Right renal cortex interstitium (tissue), 3 donors: ENCODE results near the gene CNGA3. TPM values are rescaled to one million over a fixed set of nuclear protein-coding genes. Genes with fewer than 3 reads are reported as not detected.
"Not testable (repeated sequence)": the region's sequence is repeated elsewhere in the genome, so short reads cannot be mapped to it uniquely, and the experiment has no call there.

Experiments
- DNase-seq, 3 donors: peaks; one replicate each; pipeline ENCODE4 v3.0.0-alpha.2; 2013; ENCODE audit warnings: low read depth in 3 of 3, low spot score in 2 of 3
- polyA plus RNA-seq, 3 donors: library from polyadenylated mRNA; unstranded; fragments of 120-200 nt; gene quantifications; one replicate each; pipeline ENCODE4 v1.2.1, GENCODE V29; 2013; ENCODE audit not compliant: insufficient read length in 3 of 3

The CNGA3 gene
- polyA plus RNA-seq, 3 donors, result not detected

DNA sequence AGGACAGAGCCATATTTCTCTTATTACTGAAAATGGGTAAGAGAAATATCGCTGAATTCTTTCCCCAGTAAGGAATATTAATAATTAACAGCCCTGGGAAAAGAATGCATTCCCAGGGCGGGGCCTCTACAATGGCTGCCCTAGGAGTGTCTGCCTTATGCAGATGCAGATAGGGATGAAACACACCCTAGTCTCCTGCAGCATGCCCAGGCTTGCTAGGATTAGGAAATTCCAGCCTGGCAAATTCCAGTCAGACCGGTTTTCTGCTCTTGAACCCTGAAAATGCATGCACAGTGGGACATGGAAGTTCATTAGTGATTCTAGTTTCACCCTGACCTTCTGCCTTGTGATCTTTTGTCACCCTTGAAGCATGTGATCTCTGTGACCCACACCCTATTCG, 89.4 kb downstream of the CNGA3 start:
- DNase-seq, result not testable (repeated sequence)

DNA sequence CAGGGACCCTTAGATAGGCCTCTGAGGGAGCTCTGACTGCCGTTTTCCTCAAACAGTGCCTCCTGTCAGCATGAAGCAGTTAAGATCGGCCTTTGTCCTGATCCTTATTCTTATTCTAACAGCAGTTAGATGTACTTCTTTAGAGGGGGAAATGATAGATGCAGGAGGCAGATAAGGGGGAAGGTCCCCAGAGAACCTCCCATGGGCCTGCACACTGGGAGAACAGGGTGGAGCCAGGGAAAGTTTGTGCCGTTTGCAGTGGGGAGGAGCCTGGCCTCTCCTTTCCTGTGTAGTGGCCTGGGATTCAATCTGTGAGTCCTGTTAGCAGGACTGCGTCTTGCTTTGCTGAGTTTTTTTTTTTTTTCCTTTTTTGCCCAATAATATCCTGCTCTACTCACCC, 90.5 kb downstream of the CNGA3 start:
- no peak for DNase-seq

DNA sequence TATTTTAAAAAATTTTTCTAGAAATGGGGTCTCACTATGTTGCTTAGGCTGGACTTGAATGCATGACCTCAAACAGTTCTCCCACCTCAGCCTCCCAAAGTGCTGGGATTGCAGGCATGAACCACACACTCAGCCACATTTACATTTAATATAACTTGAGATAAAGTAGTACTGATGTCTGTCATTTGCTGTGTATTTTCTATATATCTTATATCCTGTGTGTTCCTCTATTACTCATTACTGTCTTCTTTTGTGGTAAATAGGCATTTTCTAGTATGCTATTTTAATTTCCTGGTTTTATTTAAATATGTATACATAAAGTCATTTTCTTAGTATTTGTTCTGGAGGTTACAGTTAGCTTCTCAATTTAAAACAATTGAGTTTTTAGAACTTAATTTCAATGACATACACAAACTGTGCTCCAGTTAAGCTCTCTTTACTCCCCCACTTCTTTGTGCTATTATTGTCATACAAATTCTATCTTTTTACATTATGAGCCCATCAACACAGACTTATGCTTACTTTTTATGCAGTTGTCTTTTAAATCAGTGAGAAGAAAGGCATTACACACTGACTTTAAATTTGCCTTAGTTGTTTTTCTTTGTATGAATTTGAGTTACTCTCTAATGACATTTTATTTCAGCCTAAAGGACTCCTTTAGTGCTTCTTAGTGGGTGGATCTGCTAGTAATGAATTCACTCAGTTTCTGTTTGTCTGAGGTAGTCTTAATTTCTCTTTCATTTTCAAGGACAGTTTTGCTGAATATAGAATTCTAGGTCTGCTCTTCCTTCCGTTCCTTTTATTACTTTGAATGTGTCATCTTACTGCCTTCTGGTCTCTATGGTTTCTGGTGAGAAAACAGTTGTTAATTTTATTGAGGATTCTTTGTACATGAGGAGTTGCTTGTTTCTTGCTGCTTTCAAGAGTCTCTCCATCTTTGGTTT, 92.2 kb downstream of the CNGA3 start:
- no peak for DNase-seq

DNA sequence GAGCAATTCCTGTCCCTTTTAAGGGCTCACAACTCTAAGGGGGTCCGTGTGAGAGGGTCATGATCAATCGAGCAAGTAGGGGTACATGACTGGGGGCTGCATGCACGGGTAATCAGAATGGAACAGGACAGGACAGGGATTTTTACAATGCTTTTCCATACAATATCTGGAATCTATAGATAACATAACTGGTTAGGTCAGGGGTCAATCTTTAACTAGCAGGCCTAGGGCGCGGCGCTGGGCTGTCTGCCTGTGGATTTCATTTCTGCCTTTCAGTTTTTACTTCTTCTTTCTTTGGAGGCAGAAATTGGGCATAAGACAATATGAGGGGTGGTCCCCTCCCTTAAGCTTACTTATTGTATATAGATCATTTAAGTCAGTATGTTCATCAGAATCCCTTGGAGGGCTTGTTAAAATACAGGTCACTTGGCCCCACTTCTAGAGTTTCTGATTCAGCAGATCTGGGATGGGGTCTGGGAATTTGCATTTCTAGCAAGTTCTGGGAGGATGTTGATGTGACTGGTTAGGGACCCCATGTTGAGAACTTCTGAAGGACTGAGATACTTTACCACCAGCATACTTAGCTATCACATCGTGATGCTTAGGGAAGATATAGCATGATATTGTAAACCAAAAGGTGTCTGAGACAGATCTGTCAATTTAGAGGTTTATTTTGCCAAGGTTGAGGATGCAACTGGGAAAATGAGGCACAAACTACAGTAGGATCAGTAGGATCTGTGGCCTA, 95.6 kb downstream of the CNGA3 start:
- no peak for DNase-seq

DNA sequence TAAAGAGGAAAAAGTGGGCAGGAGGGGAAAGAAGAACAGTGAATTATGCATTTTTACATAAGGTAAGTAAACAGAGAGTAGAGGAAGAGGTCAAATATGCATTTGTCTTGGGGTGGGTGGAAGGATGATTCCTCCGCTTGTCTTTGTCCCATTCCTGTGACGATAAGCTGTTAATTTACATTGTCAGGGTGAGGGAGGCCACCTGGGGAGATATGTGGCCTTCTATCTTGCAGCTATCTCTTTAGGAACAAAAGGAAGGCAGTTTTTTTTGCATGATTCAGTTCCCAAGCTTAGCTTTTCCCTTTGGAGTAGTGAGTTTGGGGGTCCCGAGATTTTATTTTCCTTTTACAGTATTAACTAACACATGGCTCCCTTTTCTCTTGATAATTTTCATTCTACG, 96.2 kb downstream of the CNGA3 start:
- no peak for DNase-seq

DNA sequence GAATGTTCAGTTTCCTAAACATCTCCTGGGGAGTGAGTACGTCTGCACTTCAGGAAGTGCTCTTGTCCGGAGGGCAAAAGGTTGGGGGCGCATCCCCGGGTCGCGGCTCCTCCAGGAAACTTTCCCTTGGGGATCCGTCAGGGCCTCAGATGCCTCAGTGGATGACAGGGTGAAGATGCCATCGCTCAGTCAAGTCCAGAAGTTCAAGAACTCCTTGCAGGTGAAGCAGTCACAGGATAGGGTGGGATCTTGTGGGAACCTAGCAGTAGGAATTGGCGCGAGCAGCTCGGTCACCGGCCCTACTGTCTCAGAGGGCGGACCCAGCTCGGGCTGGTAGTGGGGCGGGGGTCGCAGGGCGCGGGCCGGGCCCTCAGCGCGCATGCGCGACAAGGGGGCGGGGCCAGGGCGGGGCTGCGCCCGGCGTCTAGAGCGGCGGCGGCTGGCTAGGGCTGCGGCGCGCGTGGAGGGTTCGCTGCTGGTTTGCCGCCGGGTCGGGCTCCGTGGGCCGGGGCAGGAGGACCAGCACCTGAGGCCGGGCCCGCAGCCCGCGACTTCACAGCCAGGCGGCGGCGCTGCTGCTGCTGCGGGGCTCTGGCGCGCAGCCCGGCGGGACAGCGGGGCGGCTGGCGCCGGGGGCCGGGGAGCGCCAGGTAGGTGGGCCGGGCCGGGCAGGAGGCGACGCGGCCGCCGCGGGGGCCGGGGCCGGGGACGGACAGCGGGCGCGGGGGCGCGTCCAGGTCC, 98.3 kb downstream of the CNGA3 start, which contains the start of gene INPP4A:
Gene INPP4A (plus strand): TSS at position 423 of the 741 bp plus-strand sequence. CDS start 75,191 bp downstream, outside the sequence.
- peak in 1 of 3 donors; percentile 62 for DNase-seq

GRCh38 chr2:98445177-98445682, 99.0 kb downstream of the CNGA3 start:
- no peak for DNase-seq

DNA sequence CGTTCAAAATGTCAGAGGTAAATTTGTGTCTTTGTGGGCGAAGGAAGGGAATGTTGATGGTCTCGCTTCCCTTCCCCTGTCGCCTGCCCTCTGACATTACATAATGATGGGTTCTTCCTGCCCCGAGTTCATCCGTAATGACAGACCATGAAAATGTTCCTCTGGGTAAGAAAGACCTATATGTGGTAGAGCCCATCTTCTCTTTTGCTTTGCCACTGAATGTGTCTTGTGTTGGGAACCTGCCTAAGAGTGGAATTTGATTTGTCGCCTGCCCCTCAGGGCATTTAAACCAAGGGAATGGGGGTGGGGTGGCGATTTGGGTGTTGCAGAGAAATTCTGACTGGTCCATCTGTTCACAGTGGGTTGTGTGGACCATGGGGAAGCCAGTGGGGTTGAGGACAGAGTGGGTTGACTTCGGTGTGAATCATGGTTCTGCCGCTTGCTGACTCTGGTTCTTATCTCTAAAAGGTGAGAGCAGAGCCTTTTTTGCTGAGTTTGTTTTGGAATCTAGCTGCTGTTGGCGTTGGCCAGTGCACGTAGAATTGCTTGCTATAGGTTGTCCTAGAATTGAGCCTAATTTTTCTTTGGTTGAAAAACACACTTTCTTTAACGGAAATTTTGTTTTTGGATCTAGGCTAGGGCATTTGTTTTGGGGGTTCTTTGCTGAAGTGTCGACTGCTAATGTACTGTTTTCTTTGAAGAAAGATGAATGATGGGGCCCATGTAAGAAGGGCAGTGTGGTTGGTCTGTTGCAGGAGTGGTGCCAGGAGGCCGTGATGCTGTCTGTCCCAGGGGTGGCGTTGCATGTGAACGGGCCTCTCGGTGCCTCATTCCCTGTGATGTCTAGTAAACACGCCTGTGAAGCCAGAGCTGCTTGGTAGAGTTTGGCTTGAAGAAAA, 99.7 kb downstream of the CNGA3 start:
- no peak for DNase-seq

- no peak for DNase-seq
Measured at GRCh38 chr2:98446850-98447249, 100.6 kb downstream of the CNGA3 start.

Other genes with a start within 250 kb of the CNGA3 start
- 10 to 100 TPM; 18.1 to 19.8 (median 18.4) TPM for gene INPP4A, start 98.4 kb downstream of the CNGA3 start, polyA plus RNA-seq